GM12891 (cell line): ENCODE data around the gene FBXO17.

Experiments
- PAX5 ChIP-seq: IDR thresholded peaks from 2 replicates; pipeline ENCODE4 v1.6.1; 2011; ENCODE audit warnings: low read length, moderate library complexity, mild to moderate bottlenecking; ENCODE audit not compliant: insufficient read depth, severe bottlenecking
- POLR2A ChIP-seq: IDR thresholded peaks from 2 replicates; pipeline ENCODE4 v1.6.1; 2011; ENCODE audit warnings: low read depth, low read length, control low read depth
- POLR2AphosphoS5 ChIP-seq: IDR thresholded peaks from 2 replicates; pipeline ENCODE4 v1.6.1; 2011; ENCODE audit warnings: low read depth, low read length, control low read depth
- TAF1 ChIP-seq: IDR thresholded peaks from 2 replicates; pipeline ENCODE4 v1.6.1; 2011; ENCODE audit warnings: low read depth, low read length, control low read depth

DNA sequence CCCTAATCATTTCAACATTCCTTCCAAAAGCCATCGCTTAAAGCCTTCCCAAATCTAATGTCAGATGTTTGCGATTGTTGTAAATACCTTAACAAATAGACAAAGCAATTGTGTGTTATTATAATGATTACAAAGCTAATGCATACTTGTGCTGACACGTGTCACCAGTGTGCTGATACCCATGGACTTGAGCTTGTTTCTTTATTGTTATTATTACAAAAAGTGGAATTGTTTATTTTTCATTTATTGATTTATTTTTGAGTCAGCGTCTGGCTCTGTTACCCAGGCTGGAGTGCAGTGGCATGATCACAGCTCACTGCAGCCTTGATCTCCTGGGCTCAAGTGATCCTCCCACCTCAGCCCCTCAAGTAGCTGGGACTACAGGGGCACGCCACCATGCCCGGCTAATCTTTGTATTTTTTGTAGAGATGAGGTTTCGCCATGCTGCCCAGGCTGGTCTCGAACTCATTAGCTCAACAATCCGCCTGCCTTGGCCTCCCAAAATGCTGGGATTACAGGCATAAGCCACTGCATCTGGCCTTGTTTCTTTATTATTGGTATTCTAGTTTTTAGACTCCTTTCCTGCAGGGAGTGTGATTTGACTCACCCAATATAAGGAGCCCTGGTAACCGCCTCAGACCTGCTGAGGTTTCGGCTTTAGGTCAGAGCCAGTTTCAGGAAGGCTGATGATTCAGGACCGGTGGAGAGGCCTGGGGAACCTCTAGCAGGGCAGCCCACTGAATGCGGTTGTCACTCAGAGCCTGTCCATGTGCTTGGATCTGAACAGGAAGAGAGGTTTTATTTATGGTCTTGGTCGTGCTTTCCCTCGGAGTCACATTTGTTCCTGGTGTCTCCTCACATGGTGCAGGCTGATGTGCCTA lies 2.1 kb upstream of the FBXO17 start:
- TF ChIP-seq POLR2A (no peak), TAF1 (no peak), POLR2AphosphoS5 (no peak), PAX5 (no peak)
